Effector CD4-positive, alpha-beta T cell (primary cell): ENCODE data around the gene ADAT2.

Experiments
- DNase-seq: peaks from one replicate; pipeline ENCODE4 v3.0.0-alpha.2; 2020

Gene ADAT2

DNA sequence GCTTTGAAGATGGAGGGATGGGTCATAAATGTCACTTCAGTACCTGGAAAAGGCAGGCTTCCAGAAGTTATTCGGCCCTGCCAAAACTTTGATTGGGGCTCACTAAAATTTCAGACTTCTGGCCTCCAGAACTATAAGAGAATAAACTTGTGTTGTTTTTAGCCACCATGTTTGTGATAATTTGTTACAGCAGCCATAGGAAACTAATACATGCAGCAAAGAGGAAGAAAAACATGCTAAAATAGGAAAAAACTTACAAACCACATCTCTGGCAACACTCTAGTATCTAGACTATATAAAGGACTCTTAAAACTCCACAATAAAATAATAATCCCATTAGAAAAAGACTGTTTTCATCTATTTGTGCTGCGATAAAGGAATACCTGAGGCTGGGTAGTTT, 9.5 kb downstream of the ADAT2 start:
- DNase-seq, result no peak

- no peak for DNase-seq
These were observed 17.9 kb downstream of the ADAT2 start for GRCh38 chr6:143432588-143432987.

DNA sequence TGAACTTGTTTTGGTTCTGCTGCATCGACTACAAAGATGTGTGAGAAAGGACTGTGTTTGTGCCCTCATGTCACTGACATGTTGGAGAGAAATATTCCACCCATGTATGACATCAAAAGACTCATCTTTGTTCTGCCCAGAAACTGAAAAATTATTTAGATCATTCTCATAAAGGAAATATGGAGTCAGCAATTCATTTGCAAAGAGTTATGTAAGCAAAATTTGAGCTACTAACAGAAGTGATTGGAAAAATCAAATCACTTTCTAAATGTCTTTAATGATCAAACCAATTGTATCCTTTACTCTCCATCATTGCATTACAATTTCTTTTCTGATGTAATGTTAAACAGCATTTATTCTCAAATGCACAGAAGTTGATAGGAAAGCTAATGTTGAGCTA, 19.3 kb downstream of the ADAT2 start:
- no peak for DNase-seq

DNA sequence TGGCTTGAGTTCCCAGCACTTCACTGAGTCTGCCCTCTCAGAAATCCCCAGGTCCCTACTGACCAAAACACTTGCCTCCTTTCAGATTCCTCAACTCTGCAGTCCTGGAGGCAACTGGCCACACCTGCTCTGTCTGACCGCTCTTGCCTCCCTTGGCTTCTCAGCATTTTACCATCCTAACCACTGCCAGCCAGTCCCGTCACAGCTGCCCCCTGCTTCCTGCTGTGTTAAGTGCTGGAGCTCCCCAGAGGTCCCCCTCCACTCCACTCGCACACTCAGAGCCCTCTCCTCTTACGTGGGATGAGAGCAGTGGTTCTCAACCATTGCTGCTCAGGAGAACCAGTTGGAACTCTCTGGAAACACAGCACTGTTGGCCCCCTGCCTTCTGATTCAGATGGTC, 20.5 kb downstream of the ADAT2 start:
- no peak for DNase-seq

- DNase-seq, result peak; percentile 64
These were observed 23.2 kb downstream of the ADAT2 start for GRCh38 chr6:143427109-143427817.

GRCh38 chr6:143426026-143426425, 24.5 kb downstream of the ADAT2 start:
- no peak for DNase-seq

- DNase-seq, result no peak
These were observed 31.0 kb downstream of the ADAT2 start for GRCh38 chr6:143419526-143419925.

DNA sequence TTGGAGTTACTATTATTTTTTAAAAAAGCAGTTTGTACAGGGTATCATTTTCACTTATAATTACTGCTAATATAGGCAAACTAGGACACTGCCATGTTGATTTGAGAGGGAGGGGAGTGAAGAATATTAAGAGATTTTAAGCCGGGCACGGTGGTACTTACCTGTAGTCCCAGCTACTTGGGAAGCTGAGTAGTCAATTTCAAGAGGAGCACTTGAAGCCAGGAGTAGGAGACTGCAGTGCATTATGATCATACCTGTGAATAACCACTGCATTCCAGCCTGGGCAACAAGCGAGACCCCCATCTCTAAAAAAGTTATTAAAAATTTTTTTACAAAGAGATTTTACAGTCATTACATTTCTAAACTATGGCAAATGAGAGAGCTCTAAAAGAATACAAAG, 35.7 kb downstream of the ADAT2 start:
- DNase-seq, result no peak

GRCh38 chr6:143410859-143411270, 39.6 kb downstream of the ADAT2 start:
- no peak for DNase-seq

- DNase-seq, result no peak
These were observed 41.7 kb downstream of the ADAT2 start for GRCh38 chr6:143408787-143409162.

DNA sequence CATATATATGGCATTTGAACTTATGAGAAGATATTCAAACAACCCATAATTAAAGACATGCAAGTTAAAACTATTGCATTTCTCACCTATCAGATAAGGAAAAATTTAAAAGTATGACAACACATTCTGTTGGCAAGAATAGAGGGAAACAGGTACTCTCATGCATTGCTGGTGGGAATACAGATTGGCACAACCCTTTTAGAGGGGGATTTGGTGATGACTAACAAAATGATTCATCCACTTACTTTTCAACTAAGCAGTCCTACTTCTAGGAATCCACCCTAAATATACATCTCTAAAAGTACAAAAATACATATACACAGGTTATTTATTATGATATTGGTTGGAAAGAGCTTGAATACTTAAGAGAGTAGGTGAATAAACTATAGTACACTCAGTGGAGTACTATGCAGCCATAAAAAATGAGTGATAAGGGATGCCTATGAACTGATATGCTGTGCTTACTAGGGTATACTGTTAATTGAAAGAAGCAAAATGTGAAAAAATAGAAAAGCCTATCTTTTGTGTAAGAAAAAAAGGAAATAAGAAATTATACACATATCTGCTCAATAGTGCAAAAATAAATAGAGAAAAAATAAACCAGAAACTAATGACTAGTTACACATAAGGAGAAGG, 42.2 kb downstream of the ADAT2 start:
- DNase-seq, result no peak

DNA sequence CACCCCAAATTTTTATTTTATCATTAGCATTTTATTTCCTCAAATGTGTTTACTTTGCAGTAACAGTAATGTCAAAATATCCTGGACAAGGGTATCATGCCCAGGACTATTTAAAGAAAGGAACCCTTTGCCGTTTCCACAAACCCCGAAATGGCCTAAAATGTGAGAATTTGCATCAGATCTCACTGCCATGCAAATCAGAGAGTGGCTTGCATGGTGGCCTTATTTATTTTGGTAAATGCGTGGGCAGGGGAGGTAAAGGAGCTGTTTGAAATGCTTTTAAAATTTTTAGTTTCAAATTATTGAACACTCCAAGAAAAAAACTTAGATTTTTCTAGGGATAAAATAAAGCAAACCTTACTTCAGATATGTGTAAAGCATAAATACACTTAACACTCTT, 43.8 kb downstream of the ADAT2 start:
- DNase-seq, result no peak

DNA sequence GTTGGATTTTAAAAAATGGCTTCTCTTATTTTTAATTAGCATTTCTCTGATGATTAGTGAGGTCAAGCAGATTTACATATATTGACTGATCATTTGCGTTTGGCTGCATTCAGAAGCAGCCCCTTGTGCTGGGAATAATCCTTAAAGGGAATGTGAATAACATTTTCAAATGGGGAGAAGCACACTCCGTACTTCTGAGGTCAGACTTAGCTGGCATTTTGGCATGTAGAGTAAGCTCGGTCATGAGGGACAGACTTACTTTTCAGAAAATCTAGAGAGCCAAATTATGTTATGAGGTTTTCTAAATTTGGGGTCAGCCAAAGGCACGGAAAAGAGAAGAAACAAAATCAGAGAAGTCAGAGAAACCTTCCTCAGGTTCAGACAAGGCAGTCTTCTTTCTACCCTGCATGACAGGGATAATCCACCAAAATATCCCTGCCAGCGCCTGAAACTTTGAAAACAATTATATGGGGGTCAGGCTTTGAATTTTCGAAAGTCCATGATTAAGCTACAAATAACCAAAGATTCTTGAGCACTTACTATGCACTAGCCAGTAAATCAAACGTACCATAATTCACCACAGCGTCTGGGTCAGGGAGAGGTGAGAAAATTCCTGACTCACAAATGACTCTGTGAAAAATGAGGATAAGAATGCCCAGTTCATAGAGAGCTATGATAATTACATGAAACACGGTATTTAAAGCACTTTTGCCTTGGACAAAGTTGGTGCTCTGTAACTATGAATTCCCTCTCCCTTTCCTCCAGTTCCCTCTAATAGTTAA, 44.9 kb downstream of the ADAT2 start:
- no peak for DNase-seq

DNA sequence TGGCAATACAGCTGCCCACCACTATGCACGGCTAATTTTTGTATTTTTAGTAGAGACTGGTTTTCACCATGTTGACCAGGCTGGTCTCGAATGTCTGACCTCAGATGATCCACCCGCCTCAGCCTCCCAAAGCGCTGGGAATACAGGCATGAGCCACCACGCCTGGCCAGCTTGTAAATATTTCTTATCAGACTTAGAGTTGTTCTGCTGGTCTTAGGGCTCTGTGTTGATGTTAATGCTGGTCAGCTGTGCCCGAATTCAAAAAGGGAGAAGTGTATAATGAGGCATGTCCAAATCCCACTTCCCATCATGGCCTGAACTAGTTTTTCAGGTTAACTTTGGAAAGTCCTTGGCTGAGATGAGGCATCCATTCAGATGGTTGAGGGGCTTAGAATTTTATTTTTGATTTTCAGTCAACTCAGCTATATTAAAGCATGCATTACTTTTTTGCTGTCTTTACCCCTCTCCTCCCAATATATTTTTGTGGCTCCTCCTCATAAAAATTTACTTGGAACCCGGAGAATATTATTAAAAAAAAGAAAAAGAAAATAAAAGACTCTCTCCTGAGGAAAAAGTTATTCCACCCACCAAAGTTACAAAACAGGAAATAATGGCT, 47.7 kb downstream of the ADAT2 start:
- no peak for DNase-seq

GRCh38 chr6:143401636-143402370, 48.7 kb downstream of the ADAT2 start:
- no peak for DNase-seq

GRCh38 chr6:143401068-143401446, 49.4 kb downstream of the ADAT2 start:
- no peak for DNase-seq

DNA sequence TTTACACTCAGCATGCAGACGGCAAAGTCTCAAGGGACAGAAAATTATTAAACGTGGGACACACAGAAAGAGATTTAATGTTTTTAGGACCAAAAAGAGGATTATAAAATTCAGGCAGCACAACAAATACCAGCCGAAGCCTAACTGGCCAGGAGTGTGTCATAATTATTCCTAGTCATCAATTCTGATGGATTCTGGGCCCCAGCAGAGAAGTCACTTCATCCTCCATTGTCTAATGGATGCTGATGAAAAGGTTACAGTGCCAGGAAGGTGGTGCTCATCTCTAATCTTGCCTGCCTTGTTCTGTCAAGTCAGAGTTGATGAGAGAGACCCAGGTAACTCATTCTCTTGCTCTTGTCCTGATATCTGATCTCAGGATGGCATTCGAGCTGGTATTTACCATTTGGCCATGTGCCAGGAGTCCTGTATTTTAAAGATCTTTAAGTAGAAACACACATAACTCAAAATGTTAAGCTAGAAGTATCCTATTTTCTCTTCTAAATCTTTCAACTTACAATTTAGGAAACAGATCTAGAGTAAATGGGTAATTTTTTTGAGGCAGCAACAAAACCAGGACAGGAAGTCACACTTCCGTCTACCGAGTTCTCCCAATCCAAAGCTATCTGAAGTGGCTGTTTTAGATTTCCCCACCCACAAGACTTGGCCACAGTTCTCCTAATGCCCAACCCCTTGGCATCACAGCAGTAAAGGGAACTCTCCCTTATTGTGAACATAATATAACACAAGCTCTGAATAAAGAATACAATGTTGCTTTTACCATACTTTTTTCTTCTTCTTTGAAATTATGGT, 50.0 kb downstream of the ADAT2 start:
- DNase-seq, result no peak

- DNase-seq, result no peak
These were observed 50.7 kb downstream of the ADAT2 start for GRCh38 chr6:143399775-143400174.

DNA sequence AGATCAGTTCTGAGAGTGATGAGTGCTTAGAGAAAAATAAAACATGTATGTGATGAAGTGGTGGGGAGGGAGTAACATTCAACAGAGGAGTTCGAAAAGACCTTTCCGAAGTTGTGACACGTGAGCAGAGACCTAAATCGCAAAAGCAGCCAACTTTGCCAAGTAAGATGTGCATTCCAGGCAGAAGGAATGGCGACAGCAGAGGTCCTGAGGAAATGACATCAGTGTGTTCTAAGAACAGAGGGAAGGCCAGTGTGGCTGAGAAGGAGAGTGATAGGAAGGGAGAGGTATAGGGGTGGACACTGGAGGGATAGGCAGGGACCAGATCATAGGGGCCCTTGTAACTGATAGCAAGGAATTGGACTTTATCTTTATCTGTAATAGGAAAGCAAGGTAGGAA, 51.3 kb downstream of the ADAT2 start:
- DNase-seq, result no peak

DNA sequence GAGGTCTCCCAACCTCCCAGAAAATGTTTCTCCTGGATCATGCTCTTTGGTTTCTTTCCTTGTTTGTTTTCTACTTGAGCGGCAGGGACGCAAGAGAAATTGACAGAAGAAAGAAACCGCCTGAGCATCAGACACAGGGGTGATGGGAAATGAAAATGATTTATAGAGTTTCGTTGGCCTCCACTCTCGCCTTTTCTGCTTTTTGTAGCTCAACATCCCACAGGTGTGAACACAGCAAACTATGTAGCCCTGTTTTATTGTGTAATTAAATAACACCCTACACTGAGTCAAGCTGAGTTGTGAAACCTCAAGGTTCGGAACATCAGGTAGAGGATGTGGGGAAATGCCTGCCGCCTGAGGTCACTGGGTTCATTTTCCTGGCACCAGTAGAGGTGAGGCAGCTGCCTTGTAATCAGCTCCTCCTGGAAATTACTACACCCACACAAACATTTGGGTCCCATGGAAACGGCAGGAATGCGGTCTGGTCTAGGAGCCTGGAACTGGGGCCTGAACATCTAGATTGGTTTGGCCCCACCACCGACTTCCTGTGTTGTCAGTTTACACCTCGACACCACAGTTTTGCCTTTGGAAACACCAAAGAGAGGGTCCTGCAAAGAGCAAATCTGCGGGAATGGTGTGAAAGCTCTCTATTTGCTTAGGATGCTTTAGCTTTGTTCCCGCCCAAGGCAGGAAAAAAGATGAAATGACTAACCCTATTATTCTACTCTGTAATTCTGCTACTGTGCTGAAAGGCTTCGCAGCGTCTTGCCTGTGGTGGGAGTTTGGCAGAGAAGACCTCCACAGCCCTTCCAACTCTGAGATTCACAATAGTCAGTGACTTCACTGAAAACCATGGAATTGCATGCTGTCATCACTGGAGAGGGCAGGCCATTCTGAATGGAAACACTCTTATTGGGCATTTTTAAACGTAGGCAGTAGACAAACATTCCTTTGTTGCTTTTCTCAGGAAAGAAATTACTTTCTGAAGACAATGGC, 53.0 kb downstream of the ADAT2 start:
- peak; percentile 17 for DNase-seq
